NB4 (cell line): Measurements from ENCODE around the gene ERICH2.

ENCODE experiments used
- MYC ChIP-seq: IDR thresholded peaks from 2 replicates; pipeline ENCODE4 v1.6.1; 2011; ENCODE audit warnings: low read depth, low read length
- POLR2A ChIP-seq: IDR thresholded peaks from 2 replicates; pipeline ENCODE4 v1.6.1; 2011; ENCODE audit warnings: mild to moderate bottlenecking; ENCODE audit not compliant: insufficient read length; ENCODE audit errors: extremely low read depth
- TF ChIP-seq, protein P1 (sequence below): IDR thresholded peaks from one replicate; pipeline ENCODE4 v1.5.1; 2012; ENCODE audit warnings: low read depth, low read length

DNA sequence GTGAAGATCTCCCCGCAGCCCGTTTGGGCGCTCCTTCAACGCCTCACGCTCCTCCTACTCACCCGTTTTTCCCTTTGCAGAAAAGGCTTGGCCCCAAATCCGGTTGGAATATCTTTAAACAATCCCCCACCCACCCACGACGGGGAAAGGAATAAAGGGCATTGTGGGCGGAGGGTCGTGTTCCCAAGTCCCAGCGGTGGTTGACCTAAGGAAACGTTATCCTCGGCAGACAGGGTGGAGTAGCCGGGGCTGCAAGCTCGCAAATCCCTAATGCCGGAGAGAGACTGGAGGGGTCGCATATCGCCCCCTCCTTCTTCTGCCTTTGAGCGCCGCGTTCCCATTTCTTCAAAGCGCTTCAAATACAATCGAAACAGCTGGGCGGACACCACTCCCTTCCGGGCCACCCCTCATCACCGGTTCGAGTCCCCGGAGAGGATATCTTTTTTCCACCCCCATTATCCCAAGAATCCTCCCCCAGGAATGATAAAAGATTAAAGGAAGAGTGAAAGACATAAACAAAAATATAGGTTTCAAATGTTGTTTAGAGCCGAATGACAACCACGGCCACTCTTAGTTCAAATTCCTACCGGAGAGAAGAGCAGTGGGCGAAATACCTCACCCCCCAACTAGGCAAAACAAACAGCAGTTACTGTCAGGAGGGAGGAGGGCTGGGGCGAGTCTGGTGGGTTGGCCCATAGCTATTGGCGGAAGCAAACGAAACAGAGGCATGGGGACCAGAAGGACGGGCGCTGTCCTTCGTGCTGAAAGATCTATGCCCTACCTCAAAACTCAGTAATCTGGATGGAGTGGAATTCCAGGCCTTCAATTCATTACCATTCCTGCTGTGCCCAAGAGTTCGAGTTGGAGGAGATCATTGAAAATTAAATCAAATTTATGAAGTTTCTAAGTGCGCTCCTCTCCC is 43.7 kb downstream of the ERICH2 start:
- TF ChIP-seq, protein P1, sequence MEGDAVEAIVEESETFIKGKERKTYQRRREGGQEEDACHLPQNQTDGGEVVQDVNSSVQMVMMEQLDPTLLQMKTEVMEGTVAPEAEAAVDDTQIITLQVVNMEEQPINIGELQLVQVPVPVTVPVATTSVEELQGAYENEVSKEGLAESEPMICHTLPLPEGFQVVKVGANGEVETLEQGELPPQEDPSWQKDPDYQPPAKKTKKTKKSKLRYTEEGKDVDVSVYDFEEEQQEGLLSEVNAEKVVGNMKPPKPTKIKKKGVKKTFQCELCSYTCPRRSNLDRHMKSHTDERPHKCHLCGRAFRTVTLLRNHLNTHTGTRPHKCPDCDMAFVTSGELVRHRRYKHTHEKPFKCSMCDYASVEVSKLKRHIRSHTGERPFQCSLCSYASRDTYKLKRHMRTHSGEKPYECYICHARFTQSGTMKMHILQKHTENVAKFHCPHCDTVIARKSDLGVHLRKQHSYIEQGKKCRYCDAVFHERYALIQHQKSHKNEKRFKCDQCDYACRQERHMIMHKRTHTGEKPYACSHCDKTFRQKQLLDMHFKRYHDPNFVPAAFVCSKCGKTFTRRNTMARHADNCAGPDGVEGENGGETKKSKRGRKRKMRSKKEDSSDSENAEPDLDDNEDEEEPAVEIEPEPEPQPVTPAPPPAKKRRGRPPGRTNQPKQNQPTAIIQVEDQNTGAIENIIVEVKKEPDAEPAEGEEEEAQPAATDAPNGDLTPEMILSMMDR: no peak
- TF ChIP-seq POLR2A (no peak), MYC (no peak)
